ENCODE results near the gene ATP10A.

ATP10A gene

DNA sequence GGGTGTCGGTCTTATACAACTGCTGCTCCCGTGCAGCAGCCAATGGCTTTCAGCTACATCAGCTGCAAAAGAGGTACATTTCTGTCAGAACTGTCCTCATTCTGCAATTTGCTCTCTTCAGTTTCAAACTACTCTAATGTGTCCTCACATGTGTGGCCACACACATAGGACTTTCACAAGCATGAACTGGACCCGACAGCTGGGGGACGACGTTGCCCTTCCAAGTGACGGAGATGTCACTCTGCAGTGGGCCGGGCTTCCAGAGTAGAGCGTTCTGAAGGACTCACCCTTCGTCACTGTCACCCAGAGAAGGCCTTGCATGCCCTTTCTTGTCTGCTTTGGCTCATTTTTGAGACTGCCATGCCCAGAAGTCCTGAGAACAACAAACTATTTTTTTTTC lies 189.8 kb downstream of the ATP10A start:
- Histone ChIP-seq H3K4me3 (ENCODE audit: low read depth, low read length) (no peak overlapping the region), H3K36me3 (ENCODE audit: control insufficient read depth, insufficient read depth, low read length) (no peaks in the 10 kb centered on the region), H3K4me1 (peaks cover 10% of the 10 kb centered on the region), H2AFZ (no peak overlapping the region), H3K27ac (no peak overlapping the region), H3K9ac (no peak overlapping the region), H3K4me2 (ENCODE audit: low read length) (no peak overlapping the region), H3K27me3 (ENCODE audit: control insufficient read depth, insufficient read depth, low read length) (no peaks in the 10 kb centered on the region), H3K79me2 (no peaks in the 10 kb centered on the region), H3K9me3 (ENCODE audit: control insufficient read depth, low read length) (no peaks in the 10 kb centered on the region)
- TF ChIP-seq, protein P1, sequence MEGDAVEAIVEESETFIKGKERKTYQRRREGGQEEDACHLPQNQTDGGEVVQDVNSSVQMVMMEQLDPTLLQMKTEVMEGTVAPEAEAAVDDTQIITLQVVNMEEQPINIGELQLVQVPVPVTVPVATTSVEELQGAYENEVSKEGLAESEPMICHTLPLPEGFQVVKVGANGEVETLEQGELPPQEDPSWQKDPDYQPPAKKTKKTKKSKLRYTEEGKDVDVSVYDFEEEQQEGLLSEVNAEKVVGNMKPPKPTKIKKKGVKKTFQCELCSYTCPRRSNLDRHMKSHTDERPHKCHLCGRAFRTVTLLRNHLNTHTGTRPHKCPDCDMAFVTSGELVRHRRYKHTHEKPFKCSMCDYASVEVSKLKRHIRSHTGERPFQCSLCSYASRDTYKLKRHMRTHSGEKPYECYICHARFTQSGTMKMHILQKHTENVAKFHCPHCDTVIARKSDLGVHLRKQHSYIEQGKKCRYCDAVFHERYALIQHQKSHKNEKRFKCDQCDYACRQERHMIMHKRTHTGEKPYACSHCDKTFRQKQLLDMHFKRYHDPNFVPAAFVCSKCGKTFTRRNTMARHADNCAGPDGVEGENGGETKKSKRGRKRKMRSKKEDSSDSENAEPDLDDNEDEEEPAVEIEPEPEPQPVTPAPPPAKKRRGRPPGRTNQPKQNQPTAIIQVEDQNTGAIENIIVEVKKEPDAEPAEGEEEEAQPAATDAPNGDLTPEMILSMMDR (IDR thresholded peaks at IDR 0.05), result no peak

- peaks cover 10% of the 10 kb centered on the region for H3K4me1 ChIP-seq
- no peak overlapping the region for H3K27ac ChIP-seq
- no peak overlapping the region for H3K9ac ChIP-seq
- no peaks in the 10 kb centered on the region for H3K79me2 ChIP-seq
- no peak overlapping the region for H3K4me2 ChIP-seq (ENCODE audit: low read length)
- H3K9me3 ChIP-seq (ENCODE audit: control insufficient read depth, low read length), result no peaks in the 10 kb centered on the region
- H2AFZ ChIP-seq, result no peak overlapping the region
- H3K27me3 ChIP-seq (ENCODE audit: control insufficient read depth, insufficient read depth, low read length), result no peaks in the 10 kb centered on the region
- no peaks in the 10 kb centered on the region for H3K36me3 ChIP-seq (ENCODE audit: control insufficient read depth, insufficient read depth, low read length)
- TF ChIP-seq, protein P1 (IDR thresholded peaks at IDR 0.05), result no peak
- H3K4me3 ChIP-seq (ENCODE audit: low read depth, low read length), result no peak overlapping the region
Measured at GRCh38 chr15:25671132-25671531, 192.0 kb downstream of the ATP10A start.

GRCh38 chr15:25670621-25671020 lies 192.5 kb downstream of the ATP10A start:
- H3K9ac ChIP-seq, result no peak overlapping the region
- H3K79me2 ChIP-seq, result no peaks in the 10 kb centered on the region
- peaks cover 10% of the 10 kb centered on the region for H3K4me1 ChIP-seq
- no peaks in the 10 kb centered on the region for H3K27me3 ChIP-seq (ENCODE audit: control insufficient read depth, insufficient read depth, low read length)
- no peak overlapping the region for H2AFZ ChIP-seq
- TF ChIP-seq, protein P1 (IDR thresholded peaks at IDR 0.05), result no peak
- H3K9me3 ChIP-seq (ENCODE audit: control insufficient read depth, low read length), result no peaks in the 10 kb centered on the region
- H3K4me3 ChIP-seq (ENCODE audit: low read depth, low read length), result no peak overlapping the region
- H3K27ac ChIP-seq, result no peak overlapping the region
- H3K4me2 ChIP-seq (ENCODE audit: low read length), result peak overlapping the region; percentile 51
- H3K36me3 ChIP-seq (ENCODE audit: control insufficient read depth, insufficient read depth, low read length), result no peaks in the 10 kb centered on the region

- H3K4me3 ChIP-seq (ENCODE audit: low read depth, low read length), result no peak overlapping the region
- H3K27ac ChIP-seq, result no peak overlapping the region
- TF ChIP-seq, protein P1 (IDR thresholded peaks at IDR 0.05), result no peak
Measured at GRCh38 chr15:25670025-25670554, 193.0 kb downstream of the ATP10A start.

GRCh38 chr15:25668901-25669300 lies 194.2 kb downstream of the ATP10A start:
- peaks cover 10% of the 10 kb centered on the region for H3K4me1 ChIP-seq
- no peak overlapping the region for H3K9ac ChIP-seq
- no peak overlapping the region for H2AFZ ChIP-seq
- no peaks in the 10 kb centered on the region for H3K9me3 ChIP-seq (ENCODE audit: control insufficient read depth, low read length)
- no peak overlapping the region for H3K4me3 ChIP-seq (ENCODE audit: low read depth, low read length)
- no peak overlapping the region for H3K27ac ChIP-seq
- H3K4me2 ChIP-seq (ENCODE audit: low read length), result no peak overlapping the region
- no peaks in the 10 kb centered on the region for H3K27me3 ChIP-seq (ENCODE audit: control insufficient read depth, insufficient read depth, low read length)
- no peaks in the 10 kb centered on the region for H3K36me3 ChIP-seq (ENCODE audit: control insufficient read depth, insufficient read depth, low read length)
- TF ChIP-seq, protein P1 (IDR thresholded peaks at IDR 0.05), result no peak
- no peaks in the 10 kb centered on the region for H3K79me2 ChIP-seq

More at GRCh38 chr15:25670025-25670554, 193.0 kb downstream of the ATP10A start:
- H2AFZ ChIP-seq, result no peak overlapping the region
- H3K9me3 ChIP-seq (ENCODE audit: control insufficient read depth, low read length), result no peaks in the 10 kb centered on the region
- H3K4me1 ChIP-seq, result peaks cover 10% of the 10 kb centered on the region
- H3K79me2 ChIP-seq, result no peaks in the 10 kb centered on the region
- no peak overlapping the region for H3K9ac ChIP-seq
- H3K4me2 ChIP-seq (ENCODE audit: low read length), result peak overlapping the region; percentile 51
- H3K27me3 ChIP-seq (ENCODE audit: control insufficient read depth, insufficient read depth, low read length), result no peaks in the 10 kb centered on the region
- no peaks in the 10 kb centered on the region for H3K36me3 ChIP-seq (ENCODE audit: control insufficient read depth, insufficient read depth, low read length)
